Stomach (tissue), 9 donors: ENCODE measurements around the gene PYGM. TPM values are rescaled to one million over a fixed set of nuclear protein-coding genes. Genes with fewer than 3 reads are reported as not detected.

ENCODE experiments used
- DNase-seq, 2 donors: peaks; one replicate each; pipeline versions ENCODE4 v3.0.0 to v3.0.0-alpha.2; 2013 to 2019
- H3K27ac ChIP-seq, 5 donors: fragments of 200-600 bp in 4 of 5; sonication (generic) in 4 of 5; one replicate each; pipeline ENCODE4 v1.5.1; 2013 to 2019; ENCODE audit warnings: mild to moderate bottlenecking in 1 of 5, moderate library complexity in 1 of 5
- H3K27me3 ChIP-seq, 3 donors: fragments of 200-600 bp; sonication (generic); one replicate each; pipeline ENCODE4 v1.5.1; 2017 to 2019; ENCODE audit warnings: mixed run types in 1 of 3
- H3K36me3 ChIP-seq, 4 donors: fragments of 200-600 bp; sonication (generic); 1 replicate in 3 of 4; 2 replicates in 1 of 4; pipeline ENCODE4 v1.5.1; 2016 to 2019
- H3K4me1 ChIP-seq, 4 donors: fragments of 200-600 bp; sonication (generic); one replicate each; pipeline ENCODE4 v1.5.1; 2016 to 2019
- H3K4me3 ChIP-seq, 4 donors: fragments of 200-600 bp; sonication (generic) in 3 of 4; one replicate each; pipeline ENCODE4 v1.5.1; 2016 to 2019; ENCODE audit warnings: mild to moderate bottlenecking in 1 of 4
- H3K9me3 ChIP-seq, 4 donors: fragments of 200-600 bp; sonication (generic); one replicate each; pipeline ENCODE4 v1.5.1; 2016 to 2019
- EP300 ChIP-seq: sonication (generic); formaldehyde crosslinking; IDR thresholded peaks from one replicate; pipeline ENCODE4 v1.6.1; 2017; ENCODE audit warnings: antibody characterized with exemption
- POLR2A ChIP-seq, 4 donors: fragments of 450-650 bp; IDR thresholded peaks; one replicate each; pipeline ENCODE4 v1.6.1; 2016; ENCODE audit warnings: antibody characterized with exemption in 4 of 4, control low read depth in 2 of 4, mild to moderate bottlenecking in 1 of 4, moderate library complexity in 1 of 4
- POLR2AphosphoS5 ChIP-seq, 3 donors: sonication (generic); formaldehyde crosslinking; IDR thresholded peaks; one replicate each; pipeline ENCODE4 v1.6.1; 2016; ENCODE audit warnings: antibody characterized with exemption in 3 of 3
- WGBS, 5 donors: extraction: QIAGEN DNeasy Blood & Tissue Kit in 3 of 5; methylation state at CpG; one replicate each; pipeline versions ENCODE4 v1.1.5 to v1.1.7; 2013 to 2018; 5-methylcytosine and 5-hydroxymethylcytosine counted together
- intact Hi-C: fragments of 100-400 bp; cut with DNase I; formaldehyde crosslinking; loops from one replicate; pipeline ENCODE4 v1.15.1; 2023; ENCODE audit warnings: low total_unique reads
- polyA plus RNA-seq, 3 donors: library from polyadenylated mRNA; stranded (reverse); fragments of 200-250 nt; gene quantifications; one replicate each; pipeline ENCODE4 v1.2.3, GENCODE V29; 2013
- total RNA-seq, 5 donors: library from RNA; depleted of rRNA; stranded (reverse); fragments of >200 nt; gene quantifications; one replicate each; pipeline versions ENCODE4 v1.1.0 to v1.2.3, GENCODE V29; 2014 to 2016
- TF ChIP-seq, protein P1 (sequence below), 7 experiments: fragments of 450-650 bp in 4 of 7; fragments of 200-600 bp in 3 of 7; sonication (generic) in 3 of 7; IDR thresholded peaks; one replicate each; pipeline ENCODE4 v1.5.1; 2016 to 2019; ENCODE audit warnings: antibody characterized with exemption in 7 of 7, control low read depth in 2 of 7, mild to moderate bottlenecking in 1 of 7
- donor health status: healthy with polysubstance abuse.
- donor health status: Bipolar disorder and iron deficiency.
- donor health status: healthy.

PYGM gene
- total and polyA plus RNA-seq, 8 donors, result 0.37 to 3.5 (median 1.8) TPM; not detected in 1

DNA sequence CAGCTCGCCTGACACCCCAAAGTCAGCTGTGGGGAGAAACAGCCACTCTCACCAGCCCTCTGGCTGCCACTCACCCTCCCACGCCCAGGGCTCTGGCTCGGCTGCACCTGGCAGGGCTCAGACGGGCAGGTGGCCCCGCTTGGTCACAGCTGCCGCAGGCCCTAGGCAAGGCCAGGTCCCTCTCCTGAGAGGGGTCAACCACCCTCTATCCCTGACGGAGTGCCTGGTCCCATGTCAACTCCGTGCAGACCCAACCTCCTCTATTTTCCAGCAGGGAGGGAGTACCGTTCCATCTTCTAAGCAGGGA, 41.3 kb upstream of the PYGM start:
- Histone ChIP-seq H3K4me1 (peaks cover 24 to 35% (median 33%) of the 10 kb centered on the region in 4 donors), H3K27ac (peak overlapping the region in 3 of 5 donors; percentile 85 to 91 (median 90))
- TF ChIP-seq EP300, result no peak
- TF ChIP-seq POLR2AphosphoS5 (IDR thresholded peaks at IDR 0.05), result no peak

DNA sequence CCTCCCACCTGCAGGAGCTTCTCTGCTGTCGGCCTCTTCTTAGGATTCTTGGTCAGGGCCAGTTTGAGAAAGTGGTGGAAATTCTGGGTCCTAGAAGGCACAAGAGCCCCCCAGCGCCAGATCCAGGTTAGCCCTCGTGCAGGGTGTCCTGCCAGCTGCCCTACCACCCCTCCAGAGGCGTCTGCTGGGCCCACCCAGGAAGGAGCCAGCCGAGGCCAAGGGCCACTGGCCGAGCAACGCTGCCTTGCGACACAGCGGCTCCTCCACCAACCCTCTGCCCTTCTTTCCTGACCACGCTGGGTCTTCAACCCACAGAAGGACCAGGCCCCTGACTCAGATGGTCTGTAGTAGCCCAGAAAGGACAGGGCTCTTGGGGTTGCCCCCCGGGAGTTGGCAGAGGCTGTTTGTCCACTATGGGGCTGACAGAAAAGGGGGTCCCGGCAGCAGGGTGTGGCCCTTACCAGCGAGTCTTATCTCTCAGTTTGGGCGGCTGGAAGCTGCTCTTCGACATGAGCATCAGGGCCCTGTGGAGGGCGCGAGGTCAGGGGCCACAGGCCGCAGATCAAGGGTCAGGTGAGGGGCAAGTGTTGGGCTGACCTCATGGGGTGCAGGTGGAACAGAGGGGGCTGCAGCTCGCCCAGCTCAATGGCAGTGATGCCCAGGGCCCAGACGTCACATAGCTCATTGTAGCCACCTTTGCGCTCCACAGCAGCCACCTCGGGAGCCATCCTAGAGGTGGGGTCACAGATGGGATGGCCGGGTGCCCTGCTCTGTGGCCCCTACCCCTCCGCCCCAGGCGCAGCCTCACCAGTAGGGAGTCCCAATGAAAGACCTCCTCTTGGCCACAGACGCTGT, 40.8 kb upstream of the PYGM start:
- Histone ChIP-seq H3K4me3 (no peak overlapping the region), H3K4me1 (peaks cover 24 to 35% (median 33%) of the 10 kb centered on the region in 4 donors), H3K27me3 (no peaks in the 10 kb centered on the region), H3K36me3 (peaks cover 9 to 68% (median 53%) of the 10 kb centered on the region in 4 donors), H3K9me3 (no peaks in the 10 kb centered on the region), H3K27ac (peak overlapping the region in 3 of 5 donors; percentile 29 to 90 (median 85))
- WGBS, 5 donors, result 77 to 89% (median 80%) methylated on average over 16 to 26 of the region's 26 CpGs
- intact Hi-C loops, result no loop called here
- TF ChIP-seq POLR2AphosphoS5 (IDR thresholded peaks at IDR 0.05), result no peak
- no peak for TF ChIP-seq EP300
- TF ChIP-seq, protein P1, sequence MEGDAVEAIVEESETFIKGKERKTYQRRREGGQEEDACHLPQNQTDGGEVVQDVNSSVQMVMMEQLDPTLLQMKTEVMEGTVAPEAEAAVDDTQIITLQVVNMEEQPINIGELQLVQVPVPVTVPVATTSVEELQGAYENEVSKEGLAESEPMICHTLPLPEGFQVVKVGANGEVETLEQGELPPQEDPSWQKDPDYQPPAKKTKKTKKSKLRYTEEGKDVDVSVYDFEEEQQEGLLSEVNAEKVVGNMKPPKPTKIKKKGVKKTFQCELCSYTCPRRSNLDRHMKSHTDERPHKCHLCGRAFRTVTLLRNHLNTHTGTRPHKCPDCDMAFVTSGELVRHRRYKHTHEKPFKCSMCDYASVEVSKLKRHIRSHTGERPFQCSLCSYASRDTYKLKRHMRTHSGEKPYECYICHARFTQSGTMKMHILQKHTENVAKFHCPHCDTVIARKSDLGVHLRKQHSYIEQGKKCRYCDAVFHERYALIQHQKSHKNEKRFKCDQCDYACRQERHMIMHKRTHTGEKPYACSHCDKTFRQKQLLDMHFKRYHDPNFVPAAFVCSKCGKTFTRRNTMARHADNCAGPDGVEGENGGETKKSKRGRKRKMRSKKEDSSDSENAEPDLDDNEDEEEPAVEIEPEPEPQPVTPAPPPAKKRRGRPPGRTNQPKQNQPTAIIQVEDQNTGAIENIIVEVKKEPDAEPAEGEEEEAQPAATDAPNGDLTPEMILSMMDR (IDR thresholded peaks at IDR 0.05), result no peak
- TF ChIP-seq POLR2A (IDR thresholded peaks at IDR 0.05), result no peak
- DNase-seq, result no peak

More for the DNA sequence above, 41.3 kb upstream of the PYGM start:
- intact Hi-C loops, result no loop called here
- no peak for DNase-seq
- no peaks in the 10 kb centered on the region for H3K27me3 ChIP-seq
- no peak overlapping the region for H3K4me3 ChIP-seq
- 45 to 77% (median 74%) methylated on average over 7 to 9 of the region's 9 CpGs for WGBS, 5 donors
- H3K36me3 ChIP-seq, result peaks cover 10 to 68% (median 53%) of the 10 kb centered on the region in 4 donors
- no peaks in the 10 kb centered on the region for H3K9me3 ChIP-seq

DNA sequence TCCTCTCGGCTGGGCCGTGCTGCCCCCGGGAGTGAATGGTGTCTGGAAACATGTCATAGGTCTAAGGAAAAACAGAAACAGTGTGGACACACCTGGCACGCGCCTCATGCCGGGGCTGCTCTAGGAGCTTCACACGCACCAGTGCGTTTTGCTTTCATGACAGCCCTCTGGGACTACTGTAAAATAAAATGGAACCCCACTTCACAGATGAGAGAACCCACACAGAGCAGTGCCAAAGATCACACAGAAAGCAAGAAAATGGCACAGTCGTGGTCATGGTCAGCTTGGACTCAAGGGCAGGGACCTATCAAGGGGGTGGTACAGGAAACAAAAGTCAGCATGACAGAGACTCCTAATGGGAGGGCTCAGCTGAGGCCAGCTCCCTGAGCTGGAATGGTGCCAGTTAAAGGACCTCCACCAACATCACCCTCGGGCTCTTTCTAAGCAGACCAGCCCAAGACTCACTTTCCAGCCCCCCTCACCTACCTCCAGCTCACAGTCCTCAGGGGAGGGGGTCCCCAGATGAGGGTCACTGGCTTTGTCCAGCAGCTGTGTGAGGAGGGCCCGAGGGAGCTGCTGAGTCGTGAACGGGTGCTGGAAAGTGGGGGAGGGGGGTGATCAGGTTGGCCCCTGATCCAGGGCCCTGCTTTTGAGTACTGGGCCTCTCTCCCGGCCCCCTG, 40.0 kb upstream of the PYGM start:
- Histone ChIP-seq H3K9me3 (no peaks in the 10 kb centered on the region), H3K27ac (peak overlapping the region in 2 of 5 donors; percentile 29 to 85), H3K4me3 (no peak overlapping the region), H3K27me3 (no peaks in the 10 kb centered on the region), H3K36me3 (peaks cover 2 to 68% (median 46%) of the 10 kb centered on the region in 4 donors), H3K4me1 (peaks cover 24 to 33% (median 31%) of the 10 kb centered on the region in 4 donors)
- no peak for DNase-seq
- WGBS, 5 donors, result 71 to 77% (median 72%) methylated on average over 10 to 14 of the region's 14 CpGs
- intact Hi-C loops, result no loop called here
- TF ChIP-seq, protein P1 (IDR thresholded peaks at IDR 0.05), result no peak
- no peak for TF ChIP-seq POLR2A (IDR thresholded peaks at IDR 0.05)
- no peak for TF ChIP-seq POLR2AphosphoS5 (IDR thresholded peaks at IDR 0.05)
- TF ChIP-seq EP300, result no peak

DNA sequence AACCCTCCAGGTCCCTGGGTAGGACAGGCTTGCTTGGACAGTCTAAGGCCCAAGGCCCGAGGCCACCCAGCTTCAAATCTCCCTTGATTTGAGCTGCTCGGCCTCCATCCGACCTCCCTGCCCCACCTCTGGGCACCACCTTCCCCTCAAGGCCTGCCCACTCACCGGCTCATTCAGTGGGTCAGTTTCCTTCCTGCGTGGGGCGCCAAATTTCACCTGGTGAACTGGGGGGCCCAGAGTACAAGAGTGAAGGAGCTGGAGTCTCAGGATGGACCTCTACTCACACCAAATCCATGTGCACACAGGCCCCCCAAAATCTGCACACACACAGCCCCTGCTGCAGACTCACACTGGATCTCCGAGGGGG, 39.5 kb upstream of the PYGM start:
- 69 to 85% (median 79%) methylated on average over 6 to 7 of the region's 7 CpGs for WGBS, 5 donors
- Histone ChIP-seq H3K27me3 (no peaks in the 10 kb centered on the region), H3K4me3 (no peak overlapping the region), H3K27ac (no peak overlapping the region), H3K36me3 (peaks cover 0 to 67% (median 42%) of the 10 kb centered on the region in 4 donors), H3K9me3 (no peaks in the 10 kb centered on the region), H3K4me1 (peaks cover 19 to 28% (median 26%) of the 10 kb centered on the region in 4 donors)
- no peak for DNase-seq
- TF ChIP-seq, protein P1 (IDR thresholded peaks at IDR 0.05), result no peak
- no peak for TF ChIP-seq EP300
- TF ChIP-seq POLR2A (IDR thresholded peaks at IDR 0.05), result no peak
- TF ChIP-seq POLR2AphosphoS5 (IDR thresholded peaks at IDR 0.05), result no peak
- intact Hi-C loops, result no loop called here
